Measurements from ENCODE around the gene AGR2.

DNA sequence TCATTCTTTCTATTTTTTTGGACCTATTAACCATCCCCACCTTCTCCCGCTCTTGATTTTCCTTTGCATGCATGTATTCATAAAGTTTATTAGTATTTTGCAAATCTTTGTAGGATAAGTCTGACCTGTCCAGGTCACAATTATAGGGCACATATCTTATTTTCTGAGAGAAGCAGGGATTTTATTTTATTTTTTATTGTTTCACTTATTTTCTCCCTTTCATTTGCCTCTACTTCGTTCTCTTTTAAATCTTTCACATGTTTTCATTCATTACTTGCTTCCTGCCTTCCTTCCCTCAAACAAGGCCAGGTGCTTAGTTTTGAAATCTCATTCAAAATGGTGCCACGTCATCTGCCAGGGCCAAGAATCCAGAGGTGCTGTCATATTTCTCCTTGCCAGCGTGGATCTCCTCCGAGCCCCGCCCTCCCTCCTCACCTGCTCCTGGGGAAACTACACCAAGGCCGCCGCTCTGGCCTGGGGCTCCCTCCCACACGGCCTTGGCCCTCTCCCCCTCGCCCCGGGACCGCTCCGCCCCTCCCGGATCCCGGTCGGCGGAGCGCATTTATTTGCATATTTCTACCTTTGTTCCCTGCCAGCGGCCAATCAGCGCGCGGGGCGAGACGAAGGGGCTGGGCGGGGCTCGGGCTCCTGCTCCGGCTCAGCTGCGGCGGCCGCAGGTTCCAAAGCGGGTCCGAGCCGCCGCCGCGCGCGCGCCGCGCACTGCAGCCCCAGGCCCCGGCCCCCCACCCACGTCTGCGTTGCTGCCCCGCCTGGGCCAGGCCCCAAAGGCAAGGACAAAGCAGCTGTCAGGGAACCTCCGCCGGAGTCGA is 51.5 kb downstream of the AGR2 start, which contains the start of gene TSPAN13:
- TF ChIP-seq ZNF274 (IDR thresholded peaks at IDR 0.05; ENCODE audit: low read depth, low read length) (no peak), YY1 (IDR thresholded peaks at IDR 0.05; ENCODE audit: insufficient read depth, insufficient read length) (no peak), SUZ12 (IDR thresholded peaks at IDR 0.05; ENCODE audit: extremely low read depth, insufficient read depth, insufficient read length) (no peak)
